Cortex of kidney (tissue), 1 donor: ENCODE data around the gene MOCS1.

Experiments used
- DNase-seq: peaks from one replicate; lab custom pipeline; 2025; lab: John Stamatoyannopoulos, UW

Gene MOCS1

GRCh38 chr6:39948199-39948791 lies 14.0 kb upstream of the MOCS1 start:
- no peak for DNase-seq

- DNase-seq: no peak
Measured at GRCh38 chr6:39947611-39948068, 13.4 kb upstream of the MOCS1 start.

- DNase-seq: no peak
Measured at GRCh38 chr6:39945626-39946025, 11.4 kb upstream of the MOCS1 start.

GRCh38 chr6:39942903-39943580 lies 8.8 kb upstream of the MOCS1 start:
- no peak for DNase-seq

- DNase-seq: no peak
Measured at GRCh38 chr6:39941820-39942219, 7.6 kb upstream of the MOCS1 start.

- no peak for DNase-seq
Measured at GRCh38 chr6:39941138-39941537, 6.9 kb upstream of the MOCS1 start.

- DNase-seq: no peak
Measured at GRCh38 chr6:39938773-39939654, 4.8 kb upstream of the MOCS1 start.

GRCh38 chr6:39937686-39938333 lies 3.5 kb upstream of the MOCS1 start:
- DNase-seq: no peak

- no peak for DNase-seq
Measured at GRCh38 chr6:39936857-39937256, 2.6 kb upstream of the MOCS1 start.

- no peak for DNase-seq
Measured at GRCh38 chr6:39935241-39935640, 979 bp upstream of the MOCS1 start.

- no peak for DNase-seq
Measured at GRCh38 chr6:39933669-39934130, 562 bp downstream of the MOCS1 start.

GRCh38 chr6:39932386-39932910 lies 1.8 kb downstream of the MOCS1 start:
- no peak for DNase-seq

GRCh38 chr6:39931607-39932006 lies 2.7 kb downstream of the MOCS1 start:
- DNase-seq: no peak

GRCh38 chr6:39930540-39930939 lies 3.7 kb downstream of the MOCS1 start:
- no peak for DNase-seq

- no peak for DNase-seq
Measured at GRCh38 chr6:39929733-39930461, 4.4 kb downstream of the MOCS1 start.

GRCh38 chr6:39929039-39929732 lies 5.1 kb downstream of the MOCS1 start:
- DNase-seq: no peak

GRCh38 chr6:39927159-39927558 lies 7.1 kb downstream of the MOCS1 start:
- no peak for DNase-seq

- DNase-seq: no peak
Measured at GRCh38 chr6:39926668-39927067, 7.6 kb downstream of the MOCS1 start.

- no peak for DNase-seq
Measured at GRCh38 chr6:39925931-39926290, 8.4 kb downstream of the MOCS1 start.

- DNase-seq: no peak
Measured at GRCh38 chr6:39925191-39925930, 8.9 kb downstream of the MOCS1 start.
